H1 (cell line): ENCODE measurements around the gene GABARAPL2. TPM values are rescaled to one million over a fixed set of nuclear protein-coding genes. Genes with fewer than 3 reads are reported as not detected.

Experiments
- CTCF ChIA-PET: fragments of 300-600 bp; sonication (Branson Sonifier 250); formaldehyde crosslinking; loops from one replicate; lab custom pipeline; 2021; ENCODE audit not compliant: partially characterized antibody; lab: Charles Lee
- POLR2A ChIA-PET: fragments of 300-600 bp; sonication (Branson Sonifier 250); formaldehyde crosslinking; loops from one replicate; lab custom pipeline; 2021; ENCODE audit warnings: inconsistent platforms; ENCODE audit not compliant: partially characterized antibody; lab: Charles Lee
- DNase-seq, 2 experiments: peaks; one replicate each; pipeline versions ENCODE4 v3.0.0 to v3.0.0-alpha.2; 2010 to 2022; ENCODE audit warnings: low spot score in 2 of 2, low read depth in 1 of 2, mixed read lengths in 1 of 2
- FAIRE-seq: peaks from 2 replicates; lab custom pipeline; 2011; peaks lifted over from hg19 to GRCh38; lab: Jason Lieb, UNC
- H2AFZ ChIP-seq: 2 replicates; pipeline ENCODE4 v1.8.1; 2012; ENCODE audit warnings: low read length, inconsistent platforms
- H2AK5ac ChIP-seq: 2 replicates; pipeline ENCODE4 v1.6.1; 2013; ENCODE audit warnings: low read depth, low read length
- H2BK120ac ChIP-seq: replicated peaks from 2 replicates; pipeline ENCODE3; 2013; ENCODE audit warnings: low read depth, low read length, inconsistent platforms
- H2BK12ac ChIP-seq: 2 replicates; pipeline ENCODE4 v1.6.1; 2013; ENCODE audit warnings: low read depth, low read length
- H2BK15ac ChIP-seq: 2 replicates; pipeline ENCODE4 v1.6.1; 2013; ENCODE audit warnings: low read length
- H2BK20ac ChIP-seq: 2 replicates; pipeline ENCODE4 v1.6.1; 2013; ENCODE audit warnings: low read length
- H2BK5ac ChIP-seq: 2 replicates; pipeline ENCODE4 v1.6.1; 2013; ENCODE audit warnings: low read depth, low read length
- H3K14ac ChIP-seq: 2 replicates; pipeline ENCODE4 v1.6.1; 2013; ENCODE audit warnings: inconsistent platforms; ENCODE audit not compliant: insufficient read length
- H3K18ac ChIP-seq: 2 replicates; pipeline ENCODE4 v1.6.1; 2013; ENCODE audit warnings: low read length; ENCODE audit errors: extremely low read depth
- H3K23ac ChIP-seq: 2 replicates; pipeline ENCODE4 v1.6.1; 2013; ENCODE audit warnings: inconsistent platforms; ENCODE audit not compliant: insufficient read length
- H3K23me2 ChIP-seq: 2 replicates; pipeline ENCODE4 v1.6.1; 2013; ENCODE audit warnings: low read depth, low read length
- H3K27ac ChIP-seq: 2 replicates; pipeline ENCODE4 v1.6.1; 2011; ENCODE audit warnings: low read depth, low read length, inconsistent platforms
- H3K27me3 ChIP-seq, 4 experiments: replicated peaks in 1 of 4; 1 replicate in 1 of 4; 2 replicates in 3 of 4; pipeline versions ENCODE4 v1.6.1 to v1.8.1; 2011 to 2013; ENCODE audit warnings: low read length in 3 of 4, mild to moderate bottlenecking in 3 of 4, inconsistent platforms in 2 of 4, mixed read lengths in 2 of 4, moderate library complexity in 1 of 4; ENCODE audit not compliant: control insufficient read depth in 3 of 4, insufficient read depth in 3 of 4; ENCODE audit errors: extremely low read depth in 1 of 4
- H3K36me3 ChIP-seq, 4 experiments: 2 replicates each; pipeline versions ENCODE4 v1.6.1 to v1.8.1; 2011 to 2013; ENCODE audit warnings: mild to moderate bottlenecking in 4 of 4, low read length in 3 of 4, moderate library complexity in 2 of 4, control low read depth in 1 of 4, inconsistent platforms in 1 of 4; ENCODE audit not compliant: insufficient read depth in 4 of 4, control insufficient read depth in 2 of 4
- H3K4ac ChIP-seq: replicated peaks from 2 replicates; pipeline ENCODE3; 2013; ENCODE audit warnings: low read length, low read depth, mixed read lengths, inconsistent platforms; ENCODE audit not compliant: insufficient read length
- H3K4me1 ChIP-seq, 4 experiments: replicated peaks in 1 of 4; 1 replicate in 1 of 4; 2 replicates in 3 of 4; pipeline versions ENCODE4 v1.6.1 to v1.8.1; 2011 to 2013; ENCODE audit warnings: low read length in 3 of 4, inconsistent platforms in 2 of 4, mixed read lengths in 1 of 4; ENCODE audit not compliant: insufficient read depth in 4 of 4, control insufficient read depth in 3 of 4
- H3K4me2 ChIP-seq, 2 experiments: 2 replicates each; pipeline versions ENCODE4 v1.6.1 to v1.8.1; 2011 to 2013; ENCODE audit warnings: low read depth in 2 of 2, low read length in 2 of 2, control low read depth in 1 of 2, inconsistent platforms in 1 of 2, mild to moderate bottlenecking in 1 of 2; ENCODE audit not compliant: insufficient read depth in 1 of 2
- H3K4me3 ChIP-seq, 4 experiments: fragments of 200-600, 300-600 bp in 1 of 4; sonication (generic), shearing (Covaris generic), sonication (Bioruptor Twin) in 1 of 4; 2 replicates each; pipeline versions ENCODE4 v1.5.1 to v1.8.1; 2011 to 2016; ENCODE audit warnings: low read length in 4 of 4, low read depth in 3 of 4, control low read depth in 2 of 4, inconsistent platforms in 2 of 4, mild to moderate bottlenecking in 2 of 4, mixed read lengths in 1 of 4, moderate library complexity in 1 of 4; ENCODE audit not compliant: insufficient read depth in 2 of 4; ENCODE audit errors: extremely low read depth in 1 of 4
- H3K56ac ChIP-seq: replicated peaks from 2 replicates; pipeline ENCODE3; 2013; ENCODE audit warnings: low read depth, mild to moderate bottlenecking, mixed read lengths, low read length, inconsistent platforms; ENCODE audit not compliant: insufficient read length
- H3K79me1 ChIP-seq: 2 replicates; pipeline ENCODE4 v1.6.1; 2013; ENCODE audit warnings: low read depth, low read length, control low read depth
- H3K79me2 ChIP-seq, 2 experiments: 2 replicates each; pipeline versions ENCODE4 v1.6.1 to v1.8.1; 2012 to 2013; ENCODE audit warnings: low read length in 2 of 2, mild to moderate bottlenecking in 2 of 2, inconsistent platforms in 1 of 2; ENCODE audit not compliant: insufficient read depth in 2 of 2, control insufficient read depth in 1 of 2
- H3K9ac ChIP-seq, 4 experiments: replicated peaks in 1 of 4; 1 replicate in 1 of 4; 2 replicates in 3 of 4; pipeline versions ENCODE4 v1.6.1 to v1.8.1; 2011 to 2013; ENCODE audit warnings: low read depth in 3 of 4, low read length in 3 of 4, control low read depth in 2 of 4, mild to moderate bottlenecking in 2 of 4, moderate library complexity in 2 of 4, inconsistent platforms in 1 of 4; ENCODE audit errors: extremely low read depth in 1 of 4
- H3K9me3 ChIP-seq, 2 experiments: 2 replicates each; pipeline versions ENCODE4 v1.6.1 to v1.8.1; 2012 to 2013; ENCODE audit warnings: mild to moderate bottlenecking in 2 of 2, moderate library complexity in 2 of 2, control low read depth in 1 of 2, inconsistent platforms in 1 of 2, low read depth in 1 of 2, low read length in 1 of 2, mixed read lengths in 1 of 2; ENCODE audit not compliant: insufficient read depth in 2 of 2
- H4K20me1 ChIP-seq, 2 experiments: replicated peaks in 1 of 2; 2 replicates each; pipeline versions ENCODE3 to v1.8.1; 2011 to 2013; ENCODE audit warnings: inconsistent platforms in 2 of 2, low read length in 2 of 2, mild to moderate bottlenecking in 1 of 2; ENCODE audit not compliant: insufficient read depth in 2 of 2, control insufficient read depth in 1 of 2
- H4K5ac ChIP-seq: 2 replicates; pipeline ENCODE4 v1.6.1; 2013; ENCODE audit warnings: low read length, low read depth, mixed read lengths, inconsistent platforms; ENCODE audit not compliant: insufficient read length
- H4K8ac ChIP-seq: 2 replicates; pipeline ENCODE4 v1.8.0; 2013; ENCODE audit warnings: mild to moderate bottlenecking, moderate library complexity, low read length, inconsistent platforms; ENCODE audit not compliant: insufficient read depth; ENCODE audit errors: extremely low read depth
- H4K91ac ChIP-seq: replicated peaks from 2 replicates; pipeline ENCODE3; 2013; ENCODE audit warnings: low read length, mixed read lengths, inconsistent platforms; ENCODE audit not compliant: insufficient read length
- BACH1 ChIP-seq: IDR thresholded peaks from 2 replicates; pipeline ENCODE4 v1.6.1; 2012; ENCODE audit warnings: low read length, improper control_type of control experiment
- BCL11A ChIP-seq, 2 experiments: IDR thresholded peaks; one replicate each; pipeline ENCODE4 v1.6.1; 2011; ENCODE audit warnings: low read depth in 2 of 2, low read length in 2 of 2, mild to moderate bottlenecking in 2 of 2
- CHD1 ChIP-seq: IDR thresholded peaks from 2 replicates; pipeline ENCODE4 v1.6.1; 2012; ENCODE audit warnings: low read depth, low read length, improper control_type of control experiment
- CREB1 ChIP-seq: IDR thresholded peaks from 2 replicates; pipeline ENCODE4 v1.6.1; 2012; ENCODE audit warnings: inconsistent platforms
- GTF2F1 ChIP-seq: IDR thresholded peaks from 2 replicates; pipeline ENCODE4 v1.6.1; 2012; ENCODE audit warnings: low read depth, low read length, improper control_type of control experiment, borderline replicate concordance
- KDM5A ChIP-seq: fragments of 200-600 bp; IDR thresholded peaks from 2 replicates; pipeline ENCODE4 v1.7.1; 2012; ENCODE audit warnings: mild to moderate bottlenecking, low read length, inconsistent platforms, mixed read lengths
- NRF1 ChIP-seq: IDR thresholded peaks from 2 replicates; pipeline ENCODE4 v1.6.1; 2011; ENCODE audit warnings: mild to moderate bottlenecking, low read depth, low read length, improper control_type of control experiment
- POU5F1 ChIP-seq: IDR thresholded peaks from 2 replicates; pipeline ENCODE4 v1.6.1; 2011; ENCODE audit warnings: low read depth, mild to moderate bottlenecking, low read length, moderate library complexity
- SIN3A ChIP-seq, 2 experiments: IDR thresholded peaks in 1 of 2; conservative IDR thresholded peaks in 1 of 2; 2 replicates each; pipeline ENCODE4 v1.6.1; 2011 to 2012; ENCODE audit warnings: low read length in 2 of 2, improper control_type of control experiment in 1 of 2, low read depth in 1 of 2, mild to moderate bottlenecking in 1 of 2
- TAF1 ChIP-seq: IDR thresholded peaks from 2 replicates; pipeline ENCODE4 v1.6.1; 2011; ENCODE audit warnings: mild to moderate bottlenecking, low read depth, low read length
- WGBS, 2 experiments: shearing (Covaris generic) in 1 of 2; methylation state at CpG; one replicate each; pipeline versions ENCODE4 v1.1.6 to v1.1.7; 2013 to 2015; ENCODE audit warnings: low lambda C conversion rate in 2 of 2, mixed read lengths in 2 of 2, inconsistent platforms in 1 of 2, low coverage in 1 of 2, missing lambda C conversion rate in 1 of 2; ENCODE audit not compliant: insufficient replicate concordance in 2 of 2, insufficient coverage in 1 of 2, insufficient read length in 1 of 2; ENCODE audit errors: extremely low coverage in 1 of 2, missing lambda C conversion rate in 1 of 2; 5-methylcytosine and 5-hydroxymethylcytosine counted together
- polyA plus RNA-seq, 7 experiments: library from polyadenylated mRNA; depleted of rRNA in 3 of 7; stranded (reverse) in 5 of 7; unstranded in 2 of 7; fragments of >200 nt in 5 of 7; fragments of 200-250 nt in 2 of 7; gene quantifications; 1 replicate in 5 of 7; 2 replicates in 1 of 7; 4 replicates in 1 of 7; pipeline versions ENCODE4 v1.2.1 to v1.2.3, GENCODE V29; 2011 to 2013; ENCODE audit warnings: missing spikeins in 2 of 7, mixed read lengths in 2 of 7
- total RNA-seq: library from RNA; stranded (reverse); fragmentation: NEBNext Ultra II Directional; extraction: Animal tissue kit (Norgen Biotek cat#: 25700); gene quantifications from 2 replicates; pipeline ENCODE4 v1.2.1, GENCODE V29; 2021
- TF ChIP-seq, protein P1 (sequence below): IDR thresholded peaks from 2 replicates; pipeline ENCODE4 v1.6.1; 2012; ENCODE audit warnings: inconsistent platforms

The GABARAPL2 gene
- total and polyA plus RNA-seq, 2 of the 8 experiments (the other 6 are each of a cell fraction or from before 2014, with no cell fraction given): 65.8 to 71.3 TPM

DNA sequence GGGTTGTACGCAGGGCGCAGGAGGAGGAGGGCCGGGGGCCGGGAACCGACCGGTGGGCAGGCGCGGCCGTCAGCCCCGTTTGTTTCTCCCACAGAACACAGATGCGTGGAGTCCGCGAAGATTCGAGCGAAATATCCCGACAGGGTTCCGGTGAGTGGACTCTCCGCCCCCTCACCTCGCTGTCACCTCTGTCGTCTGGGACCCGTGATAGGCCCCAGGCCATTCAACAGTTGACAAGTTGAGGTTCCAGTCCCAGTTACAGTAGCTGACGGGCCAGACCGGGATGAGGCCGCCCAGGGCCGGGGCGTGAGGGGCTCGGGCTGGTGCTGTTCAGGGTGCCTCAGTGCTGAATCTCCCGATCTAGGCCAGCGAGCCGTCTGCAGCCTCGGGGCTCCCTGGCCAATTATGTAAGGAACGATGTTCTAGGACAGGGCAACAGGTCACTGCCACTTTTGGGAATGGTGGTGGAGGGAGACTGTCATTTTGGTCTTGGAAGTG, 628 bp downstream of the GABARAPL2 start:
- 23% methylated on average over 27 of the region's 32 CpGs; no CpG with 5 or more reads in 1 of the 2 experiments for WGBS, 2 experiments
- no peak overlapping the region for H2AFZ ChIP-seq
- no peak overlapping the region for H3K27ac ChIP-seq
- H3K79me1 ChIP-seq: peaks cover 3% of the 10 kb centered on the region; the same call in 1 of the 2 replicates
- no peak overlapping the region for H2BK120ac ChIP-seq
- H3K27me3 ChIP-seq: no peaks in the 10 kb centered on the region
- no peaks in the 10 kb centered on the region for H3K9me3 ChIP-seq
- no peak overlapping the region for H2BK20ac ChIP-seq
- H3K9ac ChIP-seq: peak overlapping the region; percentile 61 to 74 (median 74); a peak in 6 of 7 replicates
- peak overlapping the region; percentile 89 to 90 for H3K4me2 ChIP-seq
- peak overlapping the region; percentile 80 to 94 (median 88) for H3K4me3 ChIP-seq
- no peak overlapping the region for H3K4ac ChIP-seq
- H4K20me1 ChIP-seq: peaks cover 5 to 7% of the 10 kb centered on the region in 2 experiments
- H3K23me2 ChIP-seq: peaks cover 9% of the 10 kb centered on the region
- peaks cover 1 to 8% (median 3%) of the 10 kb centered on the region in 4 experiments; a peak in 5 of 7 replicates for H3K4me1 ChIP-seq
- H3K14ac ChIP-seq: no peak overlapping the region
- peaks cover 0 to 13% of the 10 kb centered on the region in 2 experiments; a peak in 2 of 4 replicates for H3K79me2 ChIP-seq
- DNase-seq (peak in 1 of 2 experiments; percentile 57), FAIRE-seq (no peak)
- H3K36me3 ChIP-seq: peaks cover 4 to 35% (median 21%) of the 10 kb centered on the region in 4 experiments; a peak in 7 of 8 replicates
- no peak overlapping the region for H3K18ac ChIP-seq
- ChIA-PET POLR2A (interaction anchor here (0.7 to 3.6 kb wide), 6 partner anchors 10 to 71 kb away, joined by 3 to 21 read pairs (median 9); partner anchors contain the start of genes ADAT1, CHST6 and TMEM231), CTCF (interaction anchor here (0.7 to 9.4 kb wide), 4 partner anchors 9 to 48 kb away, joined by 3 to 96 read pairs (median 4); no protein-coding TSS in a partner anchor)
- H3K23ac ChIP-seq: no peak overlapping the region
- TF ChIP-seq, protein P1, sequence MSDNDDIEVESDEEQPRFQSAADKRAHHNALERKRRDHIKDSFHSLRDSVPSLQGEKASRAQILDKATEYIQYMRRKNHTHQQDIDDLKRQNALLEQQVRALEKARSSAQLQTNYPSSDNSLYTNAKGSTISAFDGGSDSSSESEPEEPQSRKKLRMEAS: no peak
- no peak for TF ChIP-seq POU5F1
- TF ChIP-seq TAF1: no peak
- no peak for TF ChIP-seq GTF2F1
- TF ChIP-seq CREB1: no peak
- 0 out of 2 replicates have a peak, but pooled peaks have one; percentile 6 for TF ChIP-seq KDM5A
- no peak for TF ChIP-seq NRF1
- TF ChIP-seq CHD1: no peak
- no peak for TF ChIP-seq BACH1
- peak; percentile 55 to 80; a peak in 3 of 4 replicates for TF ChIP-seq SIN3A (conservative IDR thresholded peaks at IDR 0.05 in 1 of 2, IDR thresholded peaks at IDR 0.05 in 1 of 2; ENCODE audit: low read depth in 1 of 2, low read length in 2 of 2)
- TF ChIP-seq BCL11A (IDR thresholded peaks at IDR 0.05; ENCODE audit: low read depth in 2 of 2, low read length in 2 of 2): no peak
- H2BK12ac ChIP-seq: no peak overlapping the region
- H4K5ac ChIP-seq: no peak overlapping the region
- no peak overlapping the region for H4K91ac ChIP-seq
- no peak overlapping the region for H3K56ac ChIP-seq
- H2BK5ac ChIP-seq: no peak overlapping the region
- no peak overlapping the region for H4K8ac ChIP-seq
- H2BK15ac ChIP-seq: no peak overlapping the region
- H2AK5ac ChIP-seq: no peak overlapping the region
